ENCODE measurements around the gene FURIN.

- TF ChIP-seq POLR2A (IDR thresholded peaks at IDR 0.05) (no peak), CTCF (IDR thresholded peaks at IDR 0.05) (no peak)
Measured at GRCh38 chr15:90859234-90860131, 8.9 kb upstream of the FURIN start.

All from breast epithelium (tissue), 3 donors.